Heart right ventricle (tissue), 16 donors: ENCODE results near the gene FAM43B. TPM values are rescaled to one million over a fixed set of nuclear protein-coding genes. Genes with fewer than 3 reads are reported as not detected.

Experiments
- ATAC-seq, 8 donors: fragments of 200-7000 bp; cut with Tn5 transposase; one replicate each; pipeline ENCODE4 v1.9.1; 2020; ENCODE audit warnings: mild to moderate bottlenecking in 8 of 8, moderate library complexity in 8 of 8, moderate number of reproducible peaks in 1 of 8
- DNase-seq, 2 donors: peaks; one replicate each; pipeline ENCODE4 v3.0.0-alpha.2; 2020
- H3K27ac ChIP-seq, 10 donors: fragments of 200-600 bp; sonication (generic) in 2 of 10; one replicate each; pipeline versions ENCODE4 v1.5.0 to v1.8.0; 2020 to 2022; ENCODE audit warnings: mild to moderate bottlenecking in 3 of 10
- H3K27me3 ChIP-seq, 7 donors: fragments of 200-600 bp; one replicate each; pipeline ENCODE4 v1.8.0; 2021 to 2022; ENCODE audit warnings: mild to moderate bottlenecking in 2 of 7
- H3K36me3 ChIP-seq, 9 donors: fragments of 200-600 bp; sonication (generic) in 1 of 9; one replicate each; pipeline versions ENCODE4 v1.5.0 to v1.8.0; 2020 to 2022; ENCODE audit warnings: mild to moderate bottlenecking in 2 of 9
- H3K4me1 ChIP-seq, 9 donors: fragments of 200-600 bp; sonication (generic) in 1 of 9; one replicate each; pipeline versions ENCODE4 v1.5.0 to v1.8.0; 2020 to 2022; ENCODE audit warnings: mild to moderate bottlenecking in 4 of 9
- H3K4me3 ChIP-seq, 10 donors: fragments of 200-600 bp; sonication (generic) in 2 of 10; one replicate each; pipeline versions ENCODE4 v1.5.0 to v1.8.0; 2020 to 2022; ENCODE audit warnings: mild to moderate bottlenecking in 7 of 10, moderate library complexity in 2 of 10
- H3K9me3 ChIP-seq, 11 donors: fragments of 200-600 bp in 10 of 11; sonication (generic) in 2 of 11; one replicate each; pipeline versions ENCODE4 v1.5.0 to v1.8.0; 2013 to 2022; ENCODE audit warnings: mild to moderate bottlenecking in 2 of 11, control low read depth in 1 of 11, moderate library complexity in 1 of 11
- WGBS, 2 donors: extraction: QIAGEN DNeasy Blood & Tissue Kit; methylation state at CpG; one replicate each; pipeline ENCODE4 v1.1.7; 2013; ENCODE audit warnings: inconsistent platforms in 1 of 2; 5-methylcytosine and 5-hydroxymethylcytosine counted together
- intact Hi-C, 10 donors: fragments of 100-400 bp; cut with DNase I; formaldehyde crosslinking; loops; one replicate each; pipeline versions ENCODE4 v1.11.1 to v1.14.2; 2022
- polyA plus RNA-seq, 2 donors: library from polyadenylated mRNA; stranded (reverse); fragments of 200-250 nt; gene quantifications; one replicate each; pipeline ENCODE4 v1.2.3, GENCODE V29; 2013
- total RNA-seq, 10 donors: library from RNA; stranded (reverse); fragmentation: NEBNext Ultra II Directional in 3 of 10; extraction: Animal tissue kit (Norgen Biotek cat#: 25700) in 3 of 10; gene quantifications; one replicate each; pipeline versions ENCODE4 v1.2.1 to v1.2.4, GENCODE V29; 2021 to 2023
- TF ChIP-seq, protein P1 (sequence below), 9 donors: fragments of 200-600 bp; sonication (generic) in 2 of 9; IDR thresholded peaks; one replicate each; pipeline versions ENCODE4 v1.5.0 to v1.8.0; 2021 to 2022; ENCODE audit warnings: antibody characterized with exemption in 9 of 9, mild to moderate bottlenecking in 5 of 9, moderate library complexity in 1 of 9
- donor health status: Arrhythmogenic right ventricular cardiomyopathy.
- donor health status: ischemic (EF 13 %, LVEDD 7.1; RV severe dilation, severe dysfunction).
- donor health status: healthy with polysubstance abuse.
- donor health status: DM: no; HTN: yes; CAD: no.
- donor health status: DM: no; HTN: no; CAD: no.
- donor health status: ischemic (EF 25% LVEDD 6.9; RV normal size, moderate dysfunction).
- donor health status: ischemic (EF 25% LVEDD 5.7; RV mildly dilated, moderate dysfunction).
- donor health status: healthy.
- donor health status: DM: yes; HTN: yes; CAD: no.
- donor health status: Ischemic cardiomyopathy.
- donor health status: ischemic (EF 35%, LVEDD 5.7; RV mildly dilated, moderate dysfunction).
- donor health status: nonischemic (EF 11% LVEDD 7.7; RV severe dilation, severe dysfunction).
- donor health status: DM: yes; HTN: yes; CAD: no.
- donor health status: PGD.
- donor health status: ischemic (EF 29% LVEDD 5.4; RV normal size, mild dysfunction).
- donor health status: nonischemic (EF 23%, LVEDD 6.1; RV moderate dilation, normal function).

The FAM43B gene
- total and polyA plus RNA-seq, 12 donors = 1.0 to 16.3 (median 2.3) TPM

DNA sequence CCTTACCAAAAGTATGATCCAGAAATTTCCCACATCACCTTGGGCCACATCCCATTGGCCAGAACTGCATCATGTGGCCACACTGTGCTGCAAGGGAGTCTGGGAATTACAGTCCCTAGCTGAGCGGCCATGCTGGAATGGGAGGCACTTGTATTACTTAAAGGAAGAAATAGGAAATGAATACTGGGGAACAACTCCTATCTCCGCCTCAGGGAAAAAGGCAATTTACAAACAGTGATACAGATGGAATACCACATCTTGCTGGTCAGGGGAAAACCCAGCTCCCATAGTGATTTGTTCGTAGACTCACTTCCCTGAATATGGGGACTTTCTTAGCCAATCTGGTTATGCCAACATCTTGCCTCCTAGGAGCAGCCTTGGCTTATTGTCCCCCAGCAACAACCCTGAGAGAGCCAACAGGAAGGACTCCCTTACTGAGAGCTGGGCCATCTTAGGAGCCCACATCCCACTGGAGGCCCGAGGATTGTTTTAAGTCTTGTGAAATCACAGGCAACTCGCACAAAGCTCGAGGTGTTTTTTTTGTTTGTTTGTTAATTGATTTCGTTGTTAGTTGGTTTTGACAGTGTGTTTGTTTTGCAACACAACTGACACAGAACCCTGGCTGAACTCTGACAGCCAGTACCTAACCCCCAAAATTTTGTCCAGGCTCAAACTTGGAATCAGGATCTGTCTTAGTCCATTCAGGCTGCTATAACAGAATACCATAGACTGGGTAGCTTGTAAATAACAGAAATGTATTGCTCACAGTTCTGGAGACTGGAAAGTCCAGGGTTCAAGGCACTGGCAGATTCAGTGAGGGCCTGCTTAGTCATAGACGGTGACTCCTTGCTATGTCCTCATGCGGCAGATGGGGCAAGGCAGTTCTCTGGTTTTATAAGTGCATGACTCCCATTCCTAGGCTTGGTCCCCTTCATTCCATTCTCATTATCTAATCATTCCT, 51.4 kb downstream of the FAM43B start:
- DNase-seq (no peak), ATAC-seq (no peak)
- Histone ChIP-seq H3K27me3 (no peaks in the 10 kb centered on the region), H3K27ac (peak overlapping the region in 1 of 10 donors; percentile 72), H3K9me3 (peaks cover 0 to 4% (median 0%) of the 10 kb centered on the region in 11 donors), H3K36me3 (no peaks in the 10 kb centered on the region), H3K4me1 (peaks cover 0 to 21% (median 0%) of the 10 kb centered on the region in 9 donors), H3K4me3 (no peak overlapping the region)
- WGBS, 2 donors = 88 to 90% methylated on average over 9 of the region's 9 CpGs
- intact Hi-C loops = no loop called here
- TF ChIP-seq, protein P1, sequence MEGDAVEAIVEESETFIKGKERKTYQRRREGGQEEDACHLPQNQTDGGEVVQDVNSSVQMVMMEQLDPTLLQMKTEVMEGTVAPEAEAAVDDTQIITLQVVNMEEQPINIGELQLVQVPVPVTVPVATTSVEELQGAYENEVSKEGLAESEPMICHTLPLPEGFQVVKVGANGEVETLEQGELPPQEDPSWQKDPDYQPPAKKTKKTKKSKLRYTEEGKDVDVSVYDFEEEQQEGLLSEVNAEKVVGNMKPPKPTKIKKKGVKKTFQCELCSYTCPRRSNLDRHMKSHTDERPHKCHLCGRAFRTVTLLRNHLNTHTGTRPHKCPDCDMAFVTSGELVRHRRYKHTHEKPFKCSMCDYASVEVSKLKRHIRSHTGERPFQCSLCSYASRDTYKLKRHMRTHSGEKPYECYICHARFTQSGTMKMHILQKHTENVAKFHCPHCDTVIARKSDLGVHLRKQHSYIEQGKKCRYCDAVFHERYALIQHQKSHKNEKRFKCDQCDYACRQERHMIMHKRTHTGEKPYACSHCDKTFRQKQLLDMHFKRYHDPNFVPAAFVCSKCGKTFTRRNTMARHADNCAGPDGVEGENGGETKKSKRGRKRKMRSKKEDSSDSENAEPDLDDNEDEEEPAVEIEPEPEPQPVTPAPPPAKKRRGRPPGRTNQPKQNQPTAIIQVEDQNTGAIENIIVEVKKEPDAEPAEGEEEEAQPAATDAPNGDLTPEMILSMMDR (IDR thresholded peaks at IDR 0.05) = no peak

Other genes starting within 250 kb of the FAM43B start
- gene CAMK2N1, start 66.4 kb upstream of the FAM43B start, total RNA-seq = 10 to 100 TPM in 4 of 10 donors, 1 to 10 TPM in 6; 4.0 to 12.9 (median 8.5) TPM
- 10 to 100 TPM in 1 of 2 donors, 1 to 10 TPM in 1; 4.7 to 10.6 TPM for gene CAMK2N1, start 66.4 kb upstream of the FAM43B start, polyA plus RNA-seq
- 10 to 100 TPM; 33.7 to 60.3 (median 43.2) TPM for gene MUL1, start 44.4 kb upstream of the FAM43B start, total RNA-seq
- gene MUL1, start 44.4 kb upstream of the FAM43B start, polyA plus RNA-seq = 10 to 100 TPM in 1 of 2 donors, 1 to 10 TPM in 1; 7.6 to 36.4 TPM
- gene CDA, start 36.5 kb downstream of the FAM43B start, total RNA-seq = 1 to 10 TPM in 9 of 10 donors, under 1 TPM in 1; 0.93 to 4.3 (median 2.3) TPM
- gene CDA, start 36.5 kb downstream of the FAM43B start, polyA plus RNA-seq = 10 to 100 TPM in 1 of 2 donors, 1 to 10 TPM in 1; 5.1 to 10.3 TPM
- gene PINK1, start 80.9 kb downstream of the FAM43B start, total RNA-seq = 100 to 1,000 TPM; 180 to 315 (median 244) TPM
- gene PINK1, start 80.9 kb downstream of the FAM43B start, polyA plus RNA-seq = 100 to 1,000 TPM; 204 to 211 TPM
- gene DDOST, start 108.8 kb downstream of the FAM43B start, total RNA-seq = 100 to 1,000 TPM; 104 to 178 (median 124) TPM
- gene DDOST, start 108.8 kb downstream of the FAM43B start, polyA plus RNA-seq = 100 to 1,000 TPM in 1 of 2 donors, 10 to 100 TPM in 1; 98.8 to 222 TPM
- gene KIF17, start 165.4 kb downstream of the FAM43B start, total RNA-seq = 1 to 10 TPM; 2.7 to 7.0 (median 5.0) TPM
- gene KIF17, start 165.4 kb downstream of the FAM43B start, polyA plus RNA-seq = 1 to 10 TPM; 4.6 to 7.5 TPM
- under 1 TPM in 3 of 10 donors, not detected in 7; 0.15 to 0.21 (median 0.20) TPM for gene SH2D5, start 180.1 kb downstream of the FAM43B start, total RNA-seq
- gene SH2D5, start 180.1 kb downstream of the FAM43B start, polyA plus RNA-seq = 1 to 10 TPM in 1 of 2 donors, not detected in 1; 6.4 TPM
- 100 to 1,000 TPM; 106 to 148 (median 135) TPM for gene HP1BP3, start 234.7 kb downstream of the FAM43B start, total RNA-seq
- 10 to 100 TPM; 54.4 to 56.3 TPM for gene HP1BP3, start 234.7 kb downstream of the FAM43B start, polyA plus RNA-seq